ENCODE results near the gene MATN1.

The MATN1 gene

DNA sequence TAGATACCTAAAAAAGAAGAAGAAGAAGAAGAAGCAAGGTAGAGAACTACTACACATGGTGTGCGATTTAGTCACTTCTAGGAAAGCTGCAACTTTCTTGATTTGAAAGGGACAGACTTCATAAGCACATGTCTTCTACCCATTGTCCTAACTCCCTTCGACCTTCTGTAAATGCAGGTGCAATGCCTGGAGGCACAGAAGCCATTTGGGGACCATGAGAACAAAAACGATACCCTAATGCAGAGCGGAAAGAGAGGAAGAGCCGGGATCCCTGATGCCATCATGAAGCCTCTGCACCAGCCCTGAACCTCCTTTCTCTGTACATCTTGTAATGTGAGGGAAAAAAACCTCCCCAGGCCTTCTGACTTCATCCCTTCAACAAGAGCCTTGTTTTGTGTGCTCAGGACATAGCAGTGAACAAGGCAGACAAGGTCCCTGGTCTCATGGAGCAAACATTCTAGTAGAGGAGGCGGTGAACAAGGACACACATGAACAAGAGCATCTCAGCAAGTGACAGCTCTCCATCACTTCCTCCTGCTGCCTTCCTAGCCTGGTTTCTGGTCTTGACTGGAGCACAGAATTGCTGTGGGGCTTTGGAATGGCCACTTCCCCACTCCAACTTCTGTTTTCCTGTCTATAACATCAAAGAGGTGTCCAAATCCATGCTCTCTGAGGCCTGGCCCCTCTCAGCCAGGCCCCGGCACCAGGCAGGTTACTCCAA is 39.7 kb upstream of the MATN1 start:
- Histone ChIP-seq H3K4me3 (ENCODE audit: low read length) (no peak overlapping the region), H3K4me1 (ENCODE audit: insufficient read depth, low read length) (peaks cover 14% of the 10 kb centered on the region), H3K9ac (ENCODE audit: low read depth, low read length) (no peak overlapping the region)

DNA sequence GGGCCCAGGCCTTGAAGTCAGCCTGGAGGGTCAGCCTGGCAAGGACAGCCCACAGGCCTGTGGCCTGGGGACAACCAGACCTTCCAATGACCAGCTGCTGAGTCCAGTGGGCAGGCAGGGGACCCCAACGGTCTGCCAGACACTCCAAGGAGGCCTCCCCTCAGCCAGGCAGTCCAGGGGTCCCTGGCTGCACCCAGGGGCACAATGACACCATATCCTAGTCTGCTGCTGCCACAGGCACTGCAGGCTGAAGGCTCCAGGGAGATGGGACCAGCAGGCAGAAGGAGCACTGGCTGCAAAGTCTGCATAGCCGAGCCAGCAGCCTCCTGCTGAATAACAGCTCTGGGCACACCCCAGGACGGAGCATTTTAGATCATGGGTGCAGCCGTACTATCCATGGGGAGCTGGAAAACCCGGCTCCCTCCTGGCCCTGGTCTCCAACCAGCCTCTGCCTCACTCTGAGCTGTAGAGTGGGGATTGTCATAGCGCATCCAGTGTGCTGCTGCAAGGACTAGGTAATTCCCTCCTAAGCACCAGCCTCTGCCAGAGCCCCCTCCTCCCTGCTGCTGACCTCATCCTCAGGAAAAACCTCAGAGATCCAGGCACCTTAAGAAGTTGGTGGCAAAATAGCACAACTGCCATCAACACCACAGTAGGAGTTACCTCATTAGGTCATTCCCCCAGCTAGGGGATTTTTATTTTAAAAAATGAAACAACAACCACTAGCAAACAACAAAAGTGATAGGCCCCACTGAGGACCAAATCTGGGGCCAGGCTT is 39.0 kb upstream of the MATN1 start:
- no peak overlapping the region for H3K27ac ChIP-seq (ENCODE audit: low read length)
- no peak overlapping the region for H3K4me3 ChIP-seq (ENCODE audit: low read length)
- peaks cover 14% of the 10 kb centered on the region for H3K4me1 ChIP-seq (ENCODE audit: insufficient read depth, low read length)
- no peaks in the 10 kb centered on the region for H3K27me3 ChIP-seq (ENCODE audit: insufficient read depth, low read length)
- H3K9ac ChIP-seq (ENCODE audit: low read depth, low read length) = no peak overlapping the region
- no peaks in the 10 kb centered on the region; the same call in 1 of the 2 replicates for H3K9me3 ChIP-seq (ENCODE audit: insufficient read depth, low read depth, low read length)
- H3K36me3 ChIP-seq (ENCODE audit: insufficient read depth, low read depth, low read length) = no peaks in the 10 kb centered on the region

More for the DNA sequence above, 39.7 kb upstream of the MATN1 start:
- H3K27ac ChIP-seq (ENCODE audit: low read length) = no peak overlapping the region
- H3K27me3 ChIP-seq (ENCODE audit: insufficient read depth, low read length) = no peaks in the 10 kb centered on the region
- no peaks in the 10 kb centered on the region; the same call in 1 of the 2 replicates for H3K9me3 ChIP-seq (ENCODE audit: insufficient read depth, low read depth, low read length)
- H3K36me3 ChIP-seq (ENCODE audit: insufficient read depth, low read depth, low read length) = no peaks in the 10 kb centered on the region

DNA sequence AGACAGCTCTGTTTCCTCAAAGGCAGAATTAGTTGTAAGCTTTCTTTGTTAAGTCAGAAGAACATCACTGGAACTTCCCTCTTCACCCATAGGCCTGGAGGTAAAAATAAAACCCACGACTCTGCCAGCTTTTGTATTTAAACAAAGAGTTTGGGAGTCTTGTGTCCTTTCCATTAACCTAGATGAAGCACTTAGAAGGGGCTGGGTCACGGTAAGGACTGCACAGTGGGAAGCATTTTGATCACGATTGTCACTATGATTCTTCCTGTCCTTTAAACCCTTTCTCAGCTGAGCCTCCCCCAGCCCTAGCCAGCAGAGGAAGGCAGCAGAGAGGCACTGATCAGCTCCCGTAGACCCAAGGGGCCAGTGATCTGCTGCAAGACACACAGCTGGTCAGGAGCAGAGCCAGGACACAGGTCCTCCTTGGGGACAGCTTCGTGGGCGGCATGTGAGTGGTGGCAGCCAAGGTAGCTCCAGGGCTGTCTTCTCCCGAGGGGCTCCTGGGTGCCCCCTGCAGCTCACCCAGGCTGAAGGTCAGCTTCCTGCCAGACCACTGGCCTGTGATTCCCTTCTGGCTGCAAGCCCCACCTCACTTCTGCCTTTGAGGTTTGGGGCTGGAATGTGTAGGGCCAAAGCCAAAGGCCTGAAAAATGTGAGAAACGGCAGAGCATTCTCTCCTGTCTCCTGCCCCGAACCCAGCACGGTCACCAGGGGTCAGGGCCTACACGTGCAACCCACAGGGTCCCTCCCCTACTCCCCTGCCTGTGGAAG is 38.2 kb upstream of the MATN1 start:
- Histone ChIP-seq H3K9me3 (ENCODE audit: insufficient read depth, low read depth, low read length) (no peaks in the 10 kb centered on the region; the same call in 1 of the 2 replicates), H3K9ac (ENCODE audit: low read depth, low read length) (no peak overlapping the region), H3K4me1 (ENCODE audit: insufficient read depth, low read length) (peaks cover 14% of the 10 kb centered on the region), H3K27me3 (ENCODE audit: insufficient read depth, low read length) (no peaks in the 10 kb centered on the region), H3K36me3 (ENCODE audit: insufficient read depth, low read depth, low read length) (no peaks in the 10 kb centered on the region), H3K27ac (ENCODE audit: low read length) (no peak overlapping the region), H3K4me3 (ENCODE audit: low read length) (no peak overlapping the region)

DNA sequence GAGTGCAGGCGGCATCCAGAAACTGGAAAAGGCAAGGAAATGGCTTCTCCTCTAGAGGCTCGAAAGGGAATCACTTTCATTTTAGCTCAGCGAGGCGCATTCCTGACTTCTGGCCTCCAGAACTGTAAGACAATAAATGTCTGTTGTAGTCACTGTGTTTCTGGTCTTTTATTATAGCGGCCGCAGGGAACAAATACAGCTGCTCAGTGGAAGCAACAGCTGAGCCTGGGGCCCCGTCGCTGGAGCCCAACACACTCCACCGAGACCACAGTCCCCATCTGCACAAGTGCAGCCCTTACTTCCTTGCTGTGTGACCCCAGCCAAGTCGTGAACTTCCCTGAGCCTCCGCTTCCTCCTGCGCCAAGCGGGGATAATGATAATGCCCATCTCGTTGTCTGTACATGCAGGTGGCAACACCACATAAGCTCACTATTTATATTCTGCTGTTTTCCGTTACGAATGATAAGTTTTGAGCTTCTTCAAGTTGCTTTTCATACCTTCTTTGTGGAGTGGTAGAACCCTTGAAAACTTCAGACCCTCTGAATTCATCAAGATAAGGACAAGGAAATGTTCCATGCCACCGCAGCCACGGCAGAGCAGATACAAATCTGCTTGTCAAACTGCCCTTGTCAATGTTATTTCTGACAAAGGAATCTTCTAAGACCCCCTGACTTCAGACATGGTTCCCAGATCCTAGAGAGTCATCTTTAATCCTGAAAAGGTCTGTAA is 37.4 kb upstream of the MATN1 start:
- H3K4me1 ChIP-seq (ENCODE audit: insufficient read depth, low read length) = peaks cover 14% of the 10 kb centered on the region
- H3K27me3 ChIP-seq (ENCODE audit: insufficient read depth, low read length) = no peaks in the 10 kb centered on the region
- no peaks in the 10 kb centered on the region; the same call in 1 of the 2 replicates for H3K9me3 ChIP-seq (ENCODE audit: insufficient read depth, low read depth, low read length)
- no peak overlapping the region for H3K4me3 ChIP-seq (ENCODE audit: low read length)
- no peak overlapping the region for H3K9ac ChIP-seq (ENCODE audit: low read depth, low read length)
- H3K36me3 ChIP-seq (ENCODE audit: insufficient read depth, low read depth, low read length) = no peaks in the 10 kb centered on the region
- no peak overlapping the region for H3K27ac ChIP-seq (ENCODE audit: low read length)

DNA sequence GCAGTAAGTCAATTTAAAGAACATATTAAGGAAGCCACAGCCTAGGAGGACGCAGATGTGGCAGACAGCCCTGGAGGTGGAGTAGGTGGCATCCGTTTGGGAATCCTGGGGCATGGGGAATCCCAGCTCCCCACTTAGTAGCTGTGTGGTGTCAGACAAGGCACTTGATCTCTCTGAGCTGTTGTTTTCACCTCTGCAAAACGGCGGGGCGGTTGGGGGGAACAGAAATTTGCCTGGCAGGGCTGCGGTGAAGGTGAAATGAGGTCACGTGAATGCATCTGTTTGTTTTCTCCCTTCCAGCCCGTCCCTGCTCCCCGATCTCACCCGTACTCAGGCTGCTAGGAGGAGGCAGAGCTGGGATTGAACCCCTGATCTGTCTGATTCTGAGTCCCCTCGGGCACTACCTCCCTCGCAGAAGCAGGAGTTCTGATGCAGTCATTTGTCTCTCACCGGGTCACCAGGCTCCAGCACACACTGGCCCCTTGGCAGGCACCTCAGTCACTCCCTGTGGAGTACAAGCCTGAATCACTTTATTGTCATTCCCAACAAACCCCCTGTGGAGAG is 36.4 kb upstream of the MATN1 start:
- H3K27ac ChIP-seq (ENCODE audit: low read length) = no peak overlapping the region
- no peak overlapping the region for H3K9ac ChIP-seq (ENCODE audit: low read depth, low read length)
- H3K27me3 ChIP-seq (ENCODE audit: insufficient read depth, low read length) = no peaks in the 10 kb centered on the region
- no peak overlapping the region for H3K4me3 ChIP-seq (ENCODE audit: low read length)
- H3K4me1 ChIP-seq (ENCODE audit: insufficient read depth, low read length) = peaks cover 14% of the 10 kb centered on the region
- no peaks in the 10 kb centered on the region; the same call in 1 of the 2 replicates for H3K9me3 ChIP-seq (ENCODE audit: insufficient read depth, low read depth, low read length)
- H3K36me3 ChIP-seq (ENCODE audit: insufficient read depth, low read depth, low read length) = no peaks in the 10 kb centered on the region

DNA sequence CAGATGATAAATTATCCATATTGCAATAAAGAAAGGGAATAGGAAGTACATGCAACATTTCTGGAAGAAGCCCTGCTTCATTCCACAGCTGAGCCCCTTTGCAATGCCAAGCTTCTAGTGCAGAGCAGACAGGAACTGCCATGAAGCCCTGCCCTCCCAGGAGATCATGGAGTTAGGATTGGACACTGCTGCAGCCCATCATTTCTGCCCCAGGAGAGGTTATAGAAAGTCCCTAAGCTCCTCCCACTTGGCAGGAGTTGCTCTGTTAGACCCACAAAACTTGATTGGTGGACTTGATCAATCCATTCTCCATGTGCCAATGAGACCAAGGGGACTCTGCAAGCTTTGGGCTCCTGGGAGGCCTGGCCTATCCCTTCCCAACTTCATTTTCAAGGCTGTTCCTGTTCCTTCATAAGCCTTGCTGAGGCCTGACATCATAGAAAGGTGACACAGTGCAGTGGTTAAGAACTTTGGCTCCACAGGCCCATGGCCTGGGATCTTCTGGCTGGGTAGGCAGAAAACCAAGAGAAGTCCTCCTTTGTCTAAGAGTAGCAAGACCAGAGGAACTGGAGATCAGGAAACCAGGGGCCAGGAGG is 35.5 kb upstream of the MATN1 start:
- H3K27ac ChIP-seq (ENCODE audit: low read length) = no peak overlapping the region

DNA sequence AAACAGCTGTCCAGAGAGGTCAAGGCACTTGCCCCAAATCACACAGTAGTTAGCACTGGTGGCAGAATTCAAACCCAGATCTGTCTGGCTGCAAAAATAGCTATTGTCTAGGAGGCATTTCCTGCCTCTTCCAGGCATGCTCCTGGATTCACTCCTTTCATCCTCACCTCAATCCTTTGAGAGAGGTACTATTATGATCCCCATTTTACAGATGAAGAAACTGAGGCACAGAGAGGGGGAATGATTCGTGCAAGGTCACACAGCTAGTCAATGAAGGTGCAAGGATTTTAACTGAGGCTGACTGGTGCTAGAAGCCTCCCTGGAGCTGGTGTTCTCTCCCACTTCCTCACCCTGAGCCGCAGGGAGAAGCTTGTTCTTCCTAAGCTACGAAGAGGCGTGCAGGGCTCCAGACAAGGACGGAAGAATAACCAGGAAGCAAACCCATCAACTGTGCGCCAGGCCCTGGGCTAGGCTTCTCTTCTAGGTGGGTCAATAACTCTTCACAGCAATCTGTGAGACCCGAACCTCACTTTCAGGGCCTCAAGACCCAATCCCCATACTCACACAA is 34.8 kb upstream of the MATN1 start:
- no peak overlapping the region for H3K27ac ChIP-seq (ENCODE audit: low read length)
- peaks cover 14% of the 10 kb centered on the region for H3K4me1 ChIP-seq (ENCODE audit: insufficient read depth, low read length)
- no peak overlapping the region for H3K9ac ChIP-seq (ENCODE audit: low read depth, low read length)

More for the DNA sequence above, 35.5 kb upstream of the MATN1 start:
- Histone ChIP-seq H3K4me3 (ENCODE audit: low read length) (no peak overlapping the region), H3K9me3 (ENCODE audit: insufficient read depth, low read depth, low read length) (no peaks in the 10 kb centered on the region; the same call in 1 of the 2 replicates), H3K9ac (ENCODE audit: low read depth, low read length) (no peak overlapping the region), H3K36me3 (ENCODE audit: insufficient read depth, low read depth, low read length) (no peaks in the 10 kb centered on the region), H3K4me1 (ENCODE audit: insufficient read depth, low read length) (peaks cover 14% of the 10 kb centered on the region), H3K27me3 (ENCODE audit: insufficient read depth, low read length) (no peaks in the 10 kb centered on the region)

DNA sequence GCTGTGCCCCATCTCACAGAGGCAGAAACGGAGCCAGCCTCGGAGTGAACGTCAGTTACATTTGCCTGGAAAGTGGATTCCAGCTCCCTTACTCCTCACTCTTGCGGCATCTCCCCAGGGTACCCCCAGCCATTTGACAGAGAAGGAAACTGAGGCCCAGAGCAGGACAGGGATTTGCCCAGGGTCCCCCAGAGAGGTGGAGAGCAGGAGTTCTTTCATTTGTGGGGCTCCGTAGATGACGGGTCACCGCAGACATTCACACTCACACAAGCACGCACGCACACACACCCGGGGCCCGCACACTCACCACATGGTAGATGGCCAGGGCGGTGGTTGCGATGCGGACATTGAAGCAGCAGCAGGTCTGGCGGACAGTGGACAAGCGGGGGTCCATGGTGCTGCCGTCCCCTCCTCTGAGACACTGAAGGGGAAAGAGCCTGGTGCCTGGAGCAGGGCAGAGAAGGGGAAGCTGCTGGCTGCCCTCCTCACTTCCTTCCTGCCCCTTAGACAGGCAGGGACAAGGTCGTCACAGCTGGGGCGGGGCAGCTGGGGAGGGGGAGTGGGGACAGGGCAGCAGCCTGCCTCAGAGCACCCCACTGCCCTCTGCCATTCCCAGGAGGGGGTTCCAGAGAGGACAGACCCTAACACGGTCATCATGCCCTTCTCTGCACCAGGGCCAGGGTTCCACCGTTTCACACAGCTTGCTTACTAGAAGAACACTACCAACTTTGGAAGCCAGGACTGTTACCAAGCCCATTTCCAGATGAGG is 34.2 kb upstream of the MATN1 start, which contains the start of gene LAPTM5:
Gene LAPTM5, minus strand, starts transcription at position 423 of the 769 bp plus-strand sequence. Its CDS starts 29 bp downstream, at position 394.
- Histone ChIP-seq H3K4me1 (ENCODE audit: insufficient read depth, low read length) (peaks cover 14% of the 10 kb centered on the region), H3K4me3 (ENCODE audit: low read length) (no peak within 1 kb of the TSS), H3K27me3 (ENCODE audit: insufficient read depth, low read length) (no peaks in the 10 kb centered on the region), H3K27ac (ENCODE audit: low read length) (no peak within 1 kb of the TSS), H3K9ac (ENCODE audit: low read depth, low read length) (no peak within 1 kb of the TSS), H3K9me3 (ENCODE audit: insufficient read depth, low read depth, low read length) (no peaks in the 10 kb centered on the region; the same call in 1 of the 2 replicates), H3K36me3 (ENCODE audit: insufficient read depth, low read depth, low read length) (no peaks in the 10 kb centered on the region)

More for the DNA sequence above, 34.8 kb upstream of the MATN1 start:
- no peaks in the 10 kb centered on the region; the same call in 1 of the 2 replicates for H3K9me3 ChIP-seq (ENCODE audit: insufficient read depth, low read depth, low read length)
- H3K4me3 ChIP-seq (ENCODE audit: low read length) = no peak overlapping the region
- no peaks in the 10 kb centered on the region for H3K27me3 ChIP-seq (ENCODE audit: insufficient read depth, low read length)
- no peaks in the 10 kb centered on the region for H3K36me3 ChIP-seq (ENCODE audit: insufficient read depth, low read depth, low read length)

DNA sequence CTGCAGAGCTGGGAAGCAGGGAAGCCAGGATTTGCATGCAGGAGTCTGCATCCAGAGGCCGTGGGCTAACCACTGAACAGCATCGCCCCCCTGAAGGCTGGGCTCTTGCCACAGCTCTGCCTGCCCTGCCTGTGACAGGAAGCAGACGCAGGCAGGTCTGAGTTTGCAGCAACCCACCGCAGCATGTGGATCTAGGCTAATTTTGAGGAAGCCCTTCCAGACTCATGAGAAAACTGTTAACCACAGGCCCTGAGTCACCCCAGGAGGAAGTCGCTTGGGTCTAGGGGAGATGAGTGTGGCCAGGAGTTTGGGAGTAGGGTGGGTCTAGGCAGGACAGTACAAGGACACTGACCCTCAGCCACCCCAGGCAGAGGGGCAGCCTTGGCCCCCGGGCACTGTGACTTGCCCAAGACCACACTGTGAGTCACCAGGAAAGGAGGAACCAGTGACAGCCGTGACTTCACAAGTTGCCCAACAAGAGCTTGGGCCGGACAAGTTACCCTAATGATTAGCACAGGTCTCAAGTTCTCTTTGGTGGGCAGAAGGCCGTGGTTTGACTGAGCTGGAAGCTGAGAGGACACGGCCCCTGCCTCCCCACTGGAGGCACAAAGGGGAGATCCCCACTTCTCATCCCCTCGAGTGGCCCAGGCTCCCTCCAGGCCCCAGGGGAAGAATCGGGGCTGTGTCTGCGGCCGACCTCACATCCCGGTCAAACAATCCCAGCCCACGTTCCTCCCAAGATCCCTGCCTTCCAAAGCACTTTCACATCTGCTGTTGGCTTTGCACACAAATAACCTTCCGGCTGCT is 33.4 kb upstream of the MATN1 start:
- no peak overlapping the region for H3K4me3 ChIP-seq (ENCODE audit: low read length)
- H3K27ac ChIP-seq (ENCODE audit: low read length) = no peak overlapping the region
- H3K9me3 ChIP-seq (ENCODE audit: insufficient read depth, low read depth, low read length) = no peaks in the 10 kb centered on the region; the same call in 1 of the 2 replicates
- H3K9ac ChIP-seq (ENCODE audit: low read depth, low read length) = no peak overlapping the region
- H3K27me3 ChIP-seq (ENCODE audit: insufficient read depth, low read length) = no peaks in the 10 kb centered on the region
- H3K4me1 ChIP-seq (ENCODE audit: insufficient read depth, low read length) = peaks cover 14% of the 10 kb centered on the region
- H3K36me3 ChIP-seq (ENCODE audit: insufficient read depth, low read depth, low read length) = no peaks in the 10 kb centered on the region
